BLaER1 treated with 17β-estradiol and CSF1 and Interleukin-3, amounts not matched to agents 10 nM and 100 nM (cell line): Measurements from ENCODE around the gene GALNT11.

Experiments used
- H3K27ac ChIP-seq, 11 experiments: shearing (Covaris generic); formaldehyde crosslinking; 2 replicates each; pipeline ENCODE4 v1.8.1; 2022
- H3K27me3 ChIP-seq, 11 experiments: shearing (Covaris generic); formaldehyde crosslinking; 2 replicates each; pipeline ENCODE4 v1.8.1; 2022
- H3K36me3 ChIP-seq, 11 experiments: shearing (Covaris generic); formaldehyde crosslinking; 2 replicates each; pipeline ENCODE4 v1.8.1; 2022
- H3K4me1 ChIP-seq, 10 experiments: shearing (Covaris generic); formaldehyde crosslinking; 2 replicates each; pipeline ENCODE4 v1.8.1; 2022
- H3K4me2 ChIP-seq, 11 experiments: shearing (Covaris generic); formaldehyde crosslinking; 2 replicates each; pipeline ENCODE4 v1.8.1; 2022
- H3K4me3 ChIP-seq, 10 experiments: shearing (Covaris generic); formaldehyde crosslinking; 2 replicates each; pipeline ENCODE4 v1.8.1; 2022
- H3K9ac ChIP-seq, 11 experiments: shearing (Covaris generic); formaldehyde crosslinking; 2 replicates each; pipeline ENCODE4 v1.8.1; 2022
- H3K9me3 ChIP-seq, 11 experiments: shearing (Covaris generic); formaldehyde crosslinking; replicated peaks in 1 of 11; 2 replicates each; pipeline ENCODE4 v1.8.1; 2022
- H4K20me1 ChIP-seq, 11 experiments: shearing (Covaris generic); formaldehyde crosslinking; 2 replicates each; pipeline ENCODE4 v1.8.1; 2022
- Cebpa-rat ChIP-seq, 11 experiments: shearing (Covaris generic); IDR thresholded peaks; 2 replicates each; pipeline ENCODE4 v1.8.1; 2022

GALNT11 gene

GRCh38 chr7:152105205-152105604 is 79.7 kb downstream of the GALNT11 start:
- Histone ChIP-seq H3K36me3 (peaks cover 0 to 56% (median 0%) of the 10 kb centered on the region in 11 experiments; a peak in 5 of 22 replicates), H3K27ac (no peak overlapping the region), H3K4me2 (no peak overlapping the region), H3K4me3 (no peak overlapping the region), H3K9ac (no peak overlapping the region), H4K20me1 (no peaks in the 10 kb centered on the region; a peak in 1 of 22 replicates), H3K9me3 (no peaks in the 10 kb centered on the region), H3K27me3 (no peaks in the 10 kb centered on the region), H3K4me1 (no peaks in the 10 kb centered on the region)
- no peak for TF ChIP-seq Cebpa-rat (IDR thresholded peaks at IDR 0.05)

- H4K20me1 ChIP-seq: no peaks in the 10 kb centered on the region; a peak in 1 of 22 replicates
- peaks cover 0 to 53% (median 4%) of the 10 kb centered on the region in 11 experiments; a peak in 9 of 22 replicates for H3K36me3 ChIP-seq
- no peak overlapping the region for H3K27ac ChIP-seq
- H3K4me1 ChIP-seq: no peaks in the 10 kb centered on the region
- H3K9me3 ChIP-seq: no peaks in the 10 kb centered on the region
- no peak overlapping the region for H3K4me2 ChIP-seq
- TF ChIP-seq Cebpa-rat (IDR thresholded peaks at IDR 0.05): no peak
- no peaks in the 10 kb centered on the region for H3K27me3 ChIP-seq
- H3K4me3 ChIP-seq: no peak overlapping the region
- H3K9ac ChIP-seq: no peak overlapping the region
Measured at GRCh38 chr7:152106990-152107389, 81.5 kb downstream of the GALNT11 start.

GRCh38 chr7:152107945-152108344 is 82.5 kb downstream of the GALNT11 start:
- Histone ChIP-seq H3K27me3 (no peaks in the 10 kb centered on the region), H3K27ac (no peak overlapping the region), H3K9ac (no peak overlapping the region), H4K20me1 (no peaks in the 10 kb centered on the region; a peak in 1 of 22 replicates), H3K4me2 (no peak overlapping the region), H3K4me1 (no peaks in the 10 kb centered on the region), H3K36me3 (peaks cover 0 to 44% (median 5%) of the 10 kb centered on the region in 11 experiments; a peak in 9 of 22 replicates), H3K4me3 (no peak overlapping the region), H3K9me3 (no peaks in the 10 kb centered on the region)
- no peak for TF ChIP-seq Cebpa-rat (IDR thresholded peaks at IDR 0.05)

- Histone ChIP-seq H4K20me1 (no peaks in the 10 kb centered on the region; a peak in 1 of 22 replicates), H3K9me3 (no peaks in the 10 kb centered on the region), H3K4me2 (no peak overlapping the region), H3K27me3 (no peaks in the 10 kb centered on the region), H3K4me1 (no peaks in the 10 kb centered on the region), H3K4me3 (no peak overlapping the region), H3K27ac (no peak overlapping the region), H3K36me3 (peaks cover 0 to 43% (median 5%) of the 10 kb centered on the region in 11 experiments; a peak in 10 of 22 replicates), H3K9ac (no peak overlapping the region)
- no peak for TF ChIP-seq Cebpa-rat (IDR thresholded peaks at IDR 0.05)
Measured at GRCh38 chr7:152108359-152108758, 82.9 kb downstream of the GALNT11 start.

- TF ChIP-seq Cebpa-rat (IDR thresholded peaks at IDR 0.05): no peak
- no peak overlapping the region for H3K4me3 ChIP-seq
- H3K27me3 ChIP-seq: no peaks in the 10 kb centered on the region
- no peak overlapping the region for H3K4me2 ChIP-seq
- no peak overlapping the region for H3K27ac ChIP-seq
- H3K4me1 ChIP-seq: no peaks in the 10 kb centered on the region
- no peaks in the 10 kb centered on the region for H3K9me3 ChIP-seq
- H4K20me1 ChIP-seq: no peaks in the 10 kb centered on the region; a peak in 2 of 22 replicates
- peaks cover 14 to 69% (median 22%) of the 10 kb centered on the region in 11 experiments; a peak in 21 of 22 replicates for H3K36me3 ChIP-seq
- no peak overlapping the region for H3K9ac ChIP-seq
Measured at GRCh38 chr7:152112829-152113228, 87.4 kb downstream of the GALNT11 start.

- Histone ChIP-seq H3K36me3 (peaks cover 38 to 82% (median 45%) of the 10 kb centered on the region in 11 experiments), H3K27ac (no peak overlapping the region), H3K9me3 (no peaks in the 10 kb centered on the region), H3K27me3 (no peaks in the 10 kb centered on the region), H3K4me3 (no peak overlapping the region), H3K9ac (no peak overlapping the region), H4K20me1 (no peaks in the 10 kb centered on the region; a peak in 1 of 22 replicates), H3K4me2 (no peak overlapping the region), H3K4me1 (no peaks in the 10 kb centered on the region)
- TF ChIP-seq Cebpa-rat (IDR thresholded peaks at IDR 0.05): no peak
Measured at GRCh38 chr7:152115021-152115718, 89.7 kb downstream of the GALNT11 start.

- TF ChIP-seq Cebpa-rat (IDR thresholded peaks at IDR 0.05): no peak
- Histone ChIP-seq H3K4me1 (no peaks in the 10 kb centered on the region), H3K9ac (no peak overlapping the region), H3K9me3 (no peaks in the 10 kb centered on the region), H3K36me3 (peaks cover 59 to 93% (median 67%) of the 10 kb centered on the region in 11 experiments), H3K4me2 (no peak overlapping the region), H3K27ac (no peak overlapping the region), H4K20me1 (peaks cover 0 to 3% (median 0%) of the 10 kb centered on the region in 11 experiments; a peak in 1 of 22 replicates), H3K27me3 (no peaks in the 10 kb centered on the region), H3K4me3 (no peak overlapping the region)
Measured at GRCh38 chr7:152117356-152117755, 91.9 kb downstream of the GALNT11 start.

GRCh38 chr7:152120210-152120609 is 94.7 kb downstream of the GALNT11 start:
- Histone ChIP-seq H3K4me1 (no peaks in the 10 kb centered on the region), H3K9me3 (peaks cover 0 to 12% (median 11%) of the 10 kb centered on the region in 11 experiments; a peak in 19 of 22 replicates), H3K4me2 (no peak overlapping the region), H3K27me3 (no peaks in the 10 kb centered on the region), H3K4me3 (no peak overlapping the region), H3K9ac (no peak overlapping the region), H4K20me1 (peaks cover 0 to 14% (median 0%) of the 10 kb centered on the region in 11 experiments; a peak in 1 of 22 replicates), H3K27ac (no peak overlapping the region), H3K36me3 (peaks cover 82 to 100% (median 89%) of the 10 kb centered on the region in 11 experiments)
- no peak for TF ChIP-seq Cebpa-rat (IDR thresholded peaks at IDR 0.05)

- Histone ChIP-seq H3K4me1 (no peaks in the 10 kb centered on the region), H3K4me3 (no peak overlapping the region), H3K36me3 (peaks cover 87 to 100% (median 93%) of the 10 kb centered on the region in 11 experiments), H3K9ac (no peak overlapping the region), H3K27me3 (no peaks in the 10 kb centered on the region), H3K4me2 (no peak overlapping the region), H3K9me3 (peaks cover under 1 to 17% (median 16%) of the 10 kb centered on the region in 11 experiments; a peak in 20 of 22 replicates), H3K27ac (no peak overlapping the region), H4K20me1 (peaks cover 0 to 14% (median 0%) of the 10 kb centered on the region in 11 experiments; a peak in 1 of 22 replicates)
- no peak for TF ChIP-seq Cebpa-rat (IDR thresholded peaks at IDR 0.05)
Measured at GRCh38 chr7:152120776-152121175, 95.3 kb downstream of the GALNT11 start.
